GM21737 (cell line): ENCODE measurements around the gene RP9.

Experiments used
- ATAC-seq: cut with Tn5 transposase; IDR thresholded peaks from one replicate; pipeline ENCODE4 v1.9.1; 2021; ENCODE audit warnings: mild to moderate bottlenecking, moderate library complexity; ENCODE audit not compliant: unreplicated experiment

Gene RP9

GRCh38 chr7:33109005-33109757, at the start of gene RP9:
TSS of gene RP9 (minus strand) at chr7:33109404. CDS start at chr7:33109372, 32 bp downstream.
- ATAC-seq, result peak; percentile 90

DNA sequence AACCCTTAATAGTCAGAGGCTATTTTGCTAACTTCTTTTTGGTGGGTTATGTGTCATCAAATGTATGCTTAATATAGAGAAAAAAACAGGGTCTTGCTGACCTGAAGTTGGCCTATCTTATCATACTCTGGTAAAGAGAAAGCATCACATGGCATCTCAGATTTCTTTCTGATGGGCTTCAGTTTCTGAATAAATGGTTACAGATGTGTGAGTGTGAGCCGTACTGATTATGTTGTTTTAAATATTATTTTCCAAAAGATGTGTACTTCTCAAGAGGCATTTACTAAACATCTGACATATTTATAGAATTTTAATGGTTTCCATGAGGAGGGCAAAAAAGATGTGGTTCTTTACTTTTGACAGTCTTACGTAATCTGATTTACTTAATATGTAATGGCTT, 48.6 kb upstream of the RP9 start:
- no peak for ATAC-seq

DNA sequence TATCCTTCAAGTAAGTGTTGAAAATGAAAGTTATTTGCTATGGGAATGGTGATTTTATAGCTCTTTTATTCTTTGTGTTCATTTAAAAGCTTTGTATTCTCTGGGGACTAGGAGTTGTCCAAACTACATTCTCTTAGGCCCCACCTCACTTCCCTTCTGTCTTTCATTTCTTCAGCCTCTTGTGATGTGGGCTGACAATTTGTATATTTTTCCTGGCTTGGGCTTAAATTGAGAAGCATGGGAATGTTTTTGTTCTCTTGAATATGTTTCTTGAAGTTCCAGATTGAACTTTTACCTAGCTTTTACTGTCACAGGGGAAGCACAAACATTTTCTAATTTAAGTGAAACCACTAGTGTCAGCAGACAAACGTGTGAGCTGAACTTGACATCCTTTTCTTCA, 48.1 kb upstream of the RP9 start:
- ATAC-seq, result no peak

DNA sequence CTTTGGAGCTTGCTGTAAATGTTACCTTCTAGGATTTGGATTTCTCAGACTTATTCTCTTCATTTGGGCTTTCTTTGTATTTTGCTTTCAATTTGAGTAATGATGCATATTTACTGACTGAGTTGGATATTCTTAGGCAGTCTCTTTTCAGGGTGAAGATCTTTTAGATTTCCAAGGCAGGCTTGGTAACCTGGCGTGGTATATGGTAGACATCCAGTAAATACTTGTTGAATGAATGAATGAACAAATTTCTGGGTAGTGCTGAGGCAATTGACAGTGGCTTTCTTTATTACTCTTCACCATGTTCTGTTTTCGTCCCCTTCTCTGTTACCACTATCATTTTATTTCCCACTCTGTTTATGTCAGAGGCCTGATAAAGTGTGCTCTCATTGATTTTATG, 47.2 kb upstream of the RP9 start:
- ATAC-seq, result no peak

DNA sequence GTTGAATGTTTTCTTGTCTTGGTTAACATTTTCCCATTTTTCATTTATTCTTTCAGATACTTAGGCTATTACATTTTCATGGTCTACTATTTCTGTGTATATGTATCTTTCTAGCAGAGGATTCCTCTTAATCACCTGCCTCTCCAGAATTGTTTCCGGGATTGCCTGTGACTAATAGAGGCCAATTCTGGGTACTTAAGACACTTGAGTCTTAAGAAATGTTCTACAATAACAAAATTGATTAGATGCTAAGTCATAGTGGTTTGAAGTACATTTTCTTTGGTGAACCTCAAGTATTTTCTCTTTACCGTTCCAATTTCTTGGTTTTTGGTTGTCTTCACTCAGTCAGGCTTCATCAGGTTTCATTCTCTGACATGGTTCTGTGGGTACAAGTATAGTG, 46.6 kb upstream of the RP9 start:
- ATAC-seq, result no peak

DNA sequence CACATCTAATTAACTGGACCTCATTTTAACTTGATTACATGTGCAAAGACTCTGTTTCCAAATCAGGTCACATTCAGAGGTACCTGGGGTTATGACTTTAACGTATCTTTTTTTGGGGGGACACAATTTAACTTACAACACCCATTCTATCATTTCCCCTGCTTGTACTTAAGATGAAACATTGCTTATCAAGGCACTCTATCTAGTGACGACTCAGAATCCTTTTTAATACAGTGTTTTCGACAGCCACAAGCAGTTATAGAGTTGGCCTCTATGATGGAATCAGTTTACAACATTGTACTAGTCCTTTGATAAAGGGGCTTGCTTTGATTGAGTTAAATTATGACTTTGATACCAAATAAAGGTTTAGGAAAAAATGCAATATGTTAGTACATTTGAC, 42.9 kb upstream of the RP9 start:
- ATAC-seq, result no peak

DNA sequence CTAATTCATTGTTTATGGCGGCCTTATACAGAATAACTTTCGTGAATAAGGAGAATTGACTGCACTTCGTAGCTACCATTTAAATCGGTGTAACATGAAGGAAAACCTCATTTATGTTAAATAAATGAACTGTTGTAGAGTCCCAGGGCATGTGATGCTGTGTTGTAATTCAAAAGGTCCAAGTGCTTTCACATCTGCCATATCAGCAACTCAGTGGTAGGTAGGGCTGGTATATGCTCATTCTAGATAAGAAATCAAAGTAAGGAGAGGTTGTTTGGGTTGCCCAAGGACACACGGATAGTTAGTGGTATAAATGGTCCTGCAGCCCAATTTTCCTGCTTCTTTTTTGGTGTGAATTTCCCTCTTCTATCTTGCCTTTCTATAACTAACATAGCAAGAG, 36.0 kb upstream of the RP9 start:
- no peak for ATAC-seq

GRCh38 chr7:33143996-33144718, 35.0 kb upstream of the RP9 start:
- ATAC-seq, result no peak

GRCh38 chr7:33142585-33142984, 33.4 kb upstream of the RP9 start:
- ATAC-seq, result no peak

DNA sequence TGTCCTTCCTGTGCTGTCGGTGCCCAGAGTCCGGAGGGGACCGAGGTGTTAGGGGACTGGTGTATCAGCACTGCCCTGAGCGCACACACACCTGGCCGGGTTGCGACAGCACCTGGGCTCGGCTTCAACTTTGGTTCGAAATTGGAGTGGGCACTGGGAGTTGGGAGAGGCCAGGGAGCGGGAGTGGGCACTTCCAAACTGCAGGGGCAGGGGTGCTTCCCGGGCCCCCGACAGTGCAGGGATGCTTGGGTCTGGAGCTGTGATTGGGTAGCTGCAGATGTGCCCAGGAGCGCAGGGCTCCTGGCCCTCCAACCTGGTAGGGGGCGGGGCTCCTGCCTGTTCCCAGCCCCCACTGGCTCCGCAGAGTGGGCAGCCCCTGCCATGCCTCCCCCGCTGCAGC, 27.9 kb upstream of the RP9 start:
- ATAC-seq, result no peak

- no peak for ATAC-seq
Observed at GRCh38 chr7:33130184-33130583, 21.0 kb upstream of the RP9 start.

GRCh38 chr7:33129806-33130153, 20.6 kb upstream of the RP9 start:
- no peak for ATAC-seq

GRCh38 chr7:33128990-33129805, 20.0 kb upstream of the RP9 start, which contains the start of gene BBS9:
TSS of gene BBS9 (plus strand) at chr7:33129564. CDS start at chr7:33146253, 16,689 bp downstream.
- peak; percentile 99 for ATAC-seq

DNA sequence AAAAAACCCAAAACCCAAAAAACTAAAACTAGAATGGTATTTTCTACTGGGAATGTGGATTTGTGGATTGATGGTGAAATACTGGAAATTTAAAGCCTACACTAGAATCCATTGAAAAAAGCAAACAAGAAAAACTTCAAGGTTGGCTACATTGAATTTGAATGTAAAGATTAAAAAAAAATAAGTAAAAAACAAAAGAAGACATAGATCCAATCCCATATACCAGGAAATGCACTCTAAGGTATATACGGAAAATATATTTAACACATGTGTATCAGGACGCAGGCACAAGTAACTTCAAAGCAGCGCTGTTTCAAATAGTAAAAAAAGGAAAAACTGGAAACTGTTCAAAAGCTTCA, 19.4 kb upstream of the RP9 start:
- ATAC-seq, result no peak

GRCh38 chr7:33127085-33127484, 17.9 kb upstream of the RP9 start:
- ATAC-seq, result no peak

DNA sequence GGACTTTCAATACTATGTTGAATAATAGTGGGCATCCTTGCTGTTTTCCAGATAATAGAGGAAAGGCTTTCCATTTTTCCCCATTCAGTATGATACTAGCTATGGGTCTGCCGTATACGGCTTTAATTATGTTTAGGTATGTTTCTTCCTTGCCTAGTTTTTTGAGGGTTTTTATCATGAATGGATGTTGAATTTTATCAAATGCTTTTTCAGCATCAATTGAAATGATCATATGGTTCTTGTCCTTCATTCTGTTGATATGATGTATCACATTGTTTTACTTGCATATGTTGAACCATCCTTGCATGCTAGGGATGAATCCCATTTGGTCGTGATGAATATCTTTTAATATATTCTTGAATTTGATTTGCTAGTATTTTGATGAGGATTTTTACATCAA, 9.2 kb upstream of the RP9 start:
- no peak for ATAC-seq

DNA sequence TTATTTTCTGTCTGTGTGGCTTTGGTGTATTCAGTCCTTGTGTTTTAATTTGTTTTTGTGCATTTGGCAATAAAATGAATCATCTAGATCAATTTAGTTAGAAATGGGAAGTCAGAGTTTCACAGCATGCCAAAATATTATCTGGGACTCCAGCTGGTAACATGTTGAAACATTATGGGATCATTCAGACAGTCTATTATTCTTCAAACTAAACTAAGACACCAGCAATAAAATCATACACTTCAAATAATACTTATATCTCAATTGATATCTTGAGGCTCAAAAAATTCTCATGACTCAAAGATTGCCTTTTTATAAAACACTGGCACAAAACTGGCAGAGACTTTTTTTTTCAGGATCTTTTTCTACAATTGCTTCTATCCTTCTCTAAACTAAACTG, 5.8 kb upstream of the RP9 start:
- ATAC-seq, result no peak

DNA sequence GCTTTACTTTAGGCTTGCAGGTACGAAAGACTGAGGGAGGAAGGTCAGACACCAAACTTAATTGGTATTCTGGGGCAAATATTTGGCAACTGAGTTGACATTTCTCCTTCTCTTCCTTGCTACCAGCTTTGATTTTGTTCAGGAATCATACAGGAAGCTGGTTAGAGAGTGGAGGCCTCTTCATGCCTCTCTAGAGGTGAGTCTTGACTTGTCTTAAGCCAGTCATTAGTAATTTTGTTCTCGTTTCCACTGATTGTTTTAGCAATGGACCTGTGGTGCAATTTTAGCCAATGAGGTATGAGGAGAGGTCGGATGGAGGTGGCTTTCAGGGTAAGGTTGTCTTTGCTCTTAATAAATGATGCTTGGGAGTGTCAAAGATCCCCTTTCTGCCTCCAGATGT, 2.4 kb upstream of the RP9 start:
- ATAC-seq, result no peak

- ATAC-seq, result no peak
Observed at GRCh38 chr7:33109758-33110238, 594 bp upstream of the RP9 start.

- ATAC-seq, result no peak
Observed at GRCh38 chr7:33108554-33109004, 625 bp downstream of the RP9 start.
